MM.1S (cell line): ENCODE results near the gene SPACA9.

Source experiments
- DNase-seq: peaks from one replicate; pipeline ENCODE4 v3.0.0-alpha.2; 2015
- H2AFZ ChIP-seq: fragments of 300-600 bp; sonication (generic); 2 replicates; pipeline ENCODE4 v1.6.0; 2016; ENCODE audit warnings: antibody characterized with exemption, low read length
- H3F3A ChIP-seq: fragments of 300-600 bp; sonication (generic); 2 replicates; pipeline ENCODE4 v1.6.1; 2016; ENCODE audit warnings: mild to moderate bottlenecking, antibody characterized with exemption, low read length, moderate library complexity, mixed read lengths; ENCODE audit not compliant: insufficient read depth
- H3K27ac ChIP-seq: fragments of 300-600 bp; sonication (generic); 2 replicates; pipeline ENCODE4 v1.5.1; 2016; ENCODE audit warnings: mild to moderate bottlenecking, low read length
- H3K27me3 ChIP-seq: fragments of 300-600 bp; sonication (generic); replicated peaks from 2 replicates; pipeline ENCODE4 v1.6.0; 2016; ENCODE audit warnings: low read length; ENCODE audit not compliant: insufficient read depth
- H3K36me3 ChIP-seq: fragments of 300-600 bp; sonication (generic); replicated peaks from 2 replicates; pipeline ENCODE4 v1.6.1; 2016; ENCODE audit warnings: mild to moderate bottlenecking, low read length, mixed read lengths; ENCODE audit not compliant: insufficient read depth
- H3K4me1 ChIP-seq: fragments of 300-600 bp; sonication (generic); 2 replicates; pipeline ENCODE4 v1.6.1; 2016; ENCODE audit warnings: low read length, mixed read lengths
- H3K4me2 ChIP-seq: fragments of 300-600 bp; sonication (generic); 2 replicates; pipeline ENCODE4 v1.6.0; 2016; ENCODE audit warnings: low read depth, low read length
- H3K4me3 ChIP-seq: fragments of 300-600 bp; sonication (generic); 2 replicates; pipeline ENCODE4 v1.5.1; 2016; ENCODE audit warnings: low read length, mixed read lengths
- H3K79me2 ChIP-seq: fragments of 300-600 bp; sonication (generic); 2 replicates; pipeline ENCODE4 v1.6.1; 2016; ENCODE audit warnings: mixed run types, low read length, mixed read lengths
- H3K9ac ChIP-seq: fragments of 300-600 bp; sonication (generic); 2 replicates; pipeline ENCODE4 v1.6.1; 2016; ENCODE audit warnings: low read length, mixed read lengths
- H3K9me2 ChIP-seq: fragments of 300-600 bp; sonication (generic); replicated peaks from 2 replicates; pipeline ENCODE4 v1.6.1; 2016; ENCODE audit warnings: mild to moderate bottlenecking, low read length, mixed read lengths; ENCODE audit not compliant: insufficient read depth
- H3K9me3 ChIP-seq: fragments of 300-600 bp; sonication (generic); replicated peaks from 2 replicates; pipeline ENCODE4 v1.6.1; 2016; ENCODE audit warnings: mild to moderate bottlenecking, low read length, mixed read lengths; ENCODE audit not compliant: insufficient read depth
- H4K20me1 ChIP-seq: fragments of 300-600 bp; sonication (generic); 2 replicates; pipeline ENCODE4 v1.6.1; 2016; ENCODE audit warnings: mild to moderate bottlenecking, low read length, moderate library complexity, mixed read lengths; ENCODE audit not compliant: insufficient read depth
- EZH2 ChIP-seq: fragments of 300-600 bp; sonication (generic); optimal IDR thresholded peaks from 2 replicates; pipeline ENCODE3; 2017; ENCODE audit warnings: low read depth, mild to moderate bottlenecking, antibody characterized with exemption, low read length, mixed read lengths
- EZH2phosphoT487 ChIP-seq: fragments of 300-600 bp; sonication (generic); IDR thresholded peaks from 2 replicates; pipeline ENCODE4 v1.6.1; 2018; ENCODE audit warnings: antibody characterized with exemption, low read length
- TF ChIP-seq, protein P1 (sequence below): fragments of 300-600 bp; sonication (generic); IDR thresholded peaks from 2 replicates; pipeline ENCODE4 v1.5.1; 2016; ENCODE audit warnings: antibody characterized with exemption, low read length, mixed read lengths

SPACA9 gene

DNA sequence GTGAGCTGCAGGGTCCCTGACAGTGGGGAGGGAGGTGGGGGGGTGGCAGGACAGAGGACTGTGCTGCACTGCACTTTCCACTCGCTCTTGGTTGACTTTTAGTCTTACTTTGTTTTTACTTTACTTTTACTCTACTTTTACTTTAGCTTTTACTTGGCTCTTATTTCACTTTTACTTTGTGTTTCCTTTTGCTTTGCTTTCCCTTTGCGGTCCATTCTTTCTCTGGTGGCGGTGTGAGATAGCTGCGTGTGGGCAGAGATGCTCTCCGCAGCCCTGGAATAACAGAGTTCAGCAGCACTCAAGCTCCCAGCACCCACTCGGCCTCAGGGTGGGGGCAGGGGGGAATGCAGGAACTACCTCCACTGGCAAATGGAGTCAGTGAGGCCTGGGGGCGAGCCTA, 5.3 kb upstream of the SPACA9 start:
- no peak overlapping the region for H3K9ac ChIP-seq
- H3F3A ChIP-seq: no peaks in the 10 kb centered on the region
- H3K79me2 ChIP-seq: no peaks in the 10 kb centered on the region
- no peaks in the 10 kb centered on the region for H4K20me1 ChIP-seq
- no peaks in the 10 kb centered on the region for H3K9me3 ChIP-seq
- TF ChIP-seq EZH2phosphoT487: peak; percentile 94
- TF ChIP-seq, protein P1, sequence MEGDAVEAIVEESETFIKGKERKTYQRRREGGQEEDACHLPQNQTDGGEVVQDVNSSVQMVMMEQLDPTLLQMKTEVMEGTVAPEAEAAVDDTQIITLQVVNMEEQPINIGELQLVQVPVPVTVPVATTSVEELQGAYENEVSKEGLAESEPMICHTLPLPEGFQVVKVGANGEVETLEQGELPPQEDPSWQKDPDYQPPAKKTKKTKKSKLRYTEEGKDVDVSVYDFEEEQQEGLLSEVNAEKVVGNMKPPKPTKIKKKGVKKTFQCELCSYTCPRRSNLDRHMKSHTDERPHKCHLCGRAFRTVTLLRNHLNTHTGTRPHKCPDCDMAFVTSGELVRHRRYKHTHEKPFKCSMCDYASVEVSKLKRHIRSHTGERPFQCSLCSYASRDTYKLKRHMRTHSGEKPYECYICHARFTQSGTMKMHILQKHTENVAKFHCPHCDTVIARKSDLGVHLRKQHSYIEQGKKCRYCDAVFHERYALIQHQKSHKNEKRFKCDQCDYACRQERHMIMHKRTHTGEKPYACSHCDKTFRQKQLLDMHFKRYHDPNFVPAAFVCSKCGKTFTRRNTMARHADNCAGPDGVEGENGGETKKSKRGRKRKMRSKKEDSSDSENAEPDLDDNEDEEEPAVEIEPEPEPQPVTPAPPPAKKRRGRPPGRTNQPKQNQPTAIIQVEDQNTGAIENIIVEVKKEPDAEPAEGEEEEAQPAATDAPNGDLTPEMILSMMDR: no peak
- TF ChIP-seq EZH2: no peak
- H3K9me2 ChIP-seq: no peaks in the 10 kb centered on the region
- H3K36me3 ChIP-seq: no peaks in the 10 kb centered on the region
- no peak overlapping the region for H2AFZ ChIP-seq
- H3K4me2 ChIP-seq: peak overlapping the region; percentile 68
- no peak overlapping the region for H3K27ac ChIP-seq
- H3K4me1 ChIP-seq: 0 out of 2 replicates have a peak, but pooled peaks cover 6% of the 10 kb centered on the region
- H3K27me3 ChIP-seq: peaks cover 80% of the 10 kb centered on the region
- no peak for DNase-seq
- H3K4me3 ChIP-seq: peak overlapping the region; percentile 22; the same call in 1 of the 2 replicates

DNA sequence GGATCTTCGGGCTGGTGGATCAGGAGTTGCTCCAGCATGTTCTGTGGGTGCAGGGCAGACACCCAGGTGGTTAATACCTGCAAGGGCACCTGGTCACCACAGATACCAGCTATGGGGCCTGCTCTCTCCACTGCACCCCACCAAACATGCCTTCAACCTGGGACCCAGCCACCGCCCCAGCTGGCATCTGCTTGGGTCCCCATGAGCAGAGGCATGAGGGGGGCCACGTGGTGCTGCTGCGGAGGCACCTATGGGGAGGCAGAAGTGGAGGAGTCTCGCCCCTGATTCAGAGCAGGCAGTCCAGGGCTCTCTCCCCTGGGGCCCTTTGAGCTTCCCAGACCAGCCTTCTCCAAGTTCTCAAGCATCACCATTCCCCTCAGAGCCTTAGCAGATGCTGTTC, 3.5 kb upstream of the SPACA9 start:
- TF ChIP-seq, protein P1: no peak
- TF ChIP-seq EZH2 (no peak), EZH2phosphoT487 (no peak)
- Histone ChIP-seq H3K79me2 (no peaks in the 10 kb centered on the region), H3K9ac (no peak overlapping the region), H3F3A (no peaks in the 10 kb centered on the region), H3K4me2 (no peak overlapping the region), H4K20me1 (no peaks in the 10 kb centered on the region), H3K36me3 (no peaks in the 10 kb centered on the region), H3K9me2 (no peaks in the 10 kb centered on the region), H3K27me3 (peaks cover 74% of the 10 kb centered on the region), H3K9me3 (no peaks in the 10 kb centered on the region), H3K27ac (no peak overlapping the region), H2AFZ (no peak overlapping the region), H3K4me1 (0 out of 2 replicates have a peak, but pooled peaks cover 6% of the 10 kb centered on the region), H3K4me3 (no peak overlapping the region)
- no peak for DNase-seq

DNA sequence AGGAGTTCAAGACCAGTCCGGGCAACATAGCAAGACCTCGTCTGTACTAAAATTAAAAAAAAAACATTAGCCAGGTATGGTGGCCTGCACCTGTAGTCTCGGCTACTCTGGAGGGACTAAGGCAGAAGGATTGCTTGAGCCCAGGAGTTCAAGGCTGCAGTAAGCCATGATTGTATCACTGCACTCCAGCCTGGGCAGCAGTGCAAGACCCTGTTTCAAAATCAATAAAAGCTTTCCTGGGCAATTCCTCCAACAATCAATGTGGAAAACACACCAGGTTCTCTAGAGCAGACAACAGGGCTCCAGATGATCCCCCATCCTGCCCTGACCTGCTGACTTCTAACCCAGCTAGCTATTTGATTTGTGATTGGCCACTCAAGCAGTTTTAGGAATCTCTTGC, 1.8 kb upstream of the SPACA9 start:
- no peak overlapping the region for H3K4me3 ChIP-seq
- H3K9ac ChIP-seq: no peak overlapping the region
- peaks cover 57% of the 10 kb centered on the region for H3K27me3 ChIP-seq
- H3K4me1 ChIP-seq: 0 out of 2 replicates have a peak, but pooled peaks cover 6% of the 10 kb centered on the region
- H3K36me3 ChIP-seq: no peaks in the 10 kb centered on the region
- no peak for DNase-seq
- H3K9me2 ChIP-seq: no peaks in the 10 kb centered on the region
- TF ChIP-seq, protein P1: no peak
- TF ChIP-seq EZH2 (no peak), EZH2phosphoT487 (no peak)
- H2AFZ ChIP-seq: no peak overlapping the region
- no peaks in the 10 kb centered on the region for H3F3A ChIP-seq
- H3K79me2 ChIP-seq: no peaks in the 10 kb centered on the region
- no peaks in the 10 kb centered on the region for H3K9me3 ChIP-seq
- no peaks in the 10 kb centered on the region for H4K20me1 ChIP-seq
- H3K4me2 ChIP-seq: no peak overlapping the region
- no peak overlapping the region for H3K27ac ChIP-seq
